HepG2 (cell line): Measurements from ENCODE around the gene ARHGAP19. TPM values are rescaled to one million over a fixed set of nuclear protein-coding genes. Genes with fewer than 3 reads are reported as not detected.
A peak's percentile ranks its signal among the peaks of the same experiment; 100 is the strongest.

ENCODE experiments used
- ATAC-seq: fragments of 200-7000 bp; cut with Tn5 transposase; 3 replicates; pipeline ENCODE4 v1.9.1; 2020; ENCODE audit warnings: mild to moderate bottlenecking, moderate library complexity
- BruUV-seq: library from RNA; stranded (reverse); fragments of 400-500 nt; replicated peaks from 2 replicates; lab custom pipeline; 2021; lab: Mats Ljungman, UMichigan
- CTCF ChIA-PET: fragments of 300-600 bp; formaldehyde crosslinking; extraction: SDS; loops from one replicate; lab custom pipeline; 2021; ENCODE audit warnings: low total read pairs, inconsistent platforms, low intra/inter-chr PET ratio; lab: Yijun Ruan, JAX
- POLR2A ChIA-PET: fragments of 350-600 bp; sonication (Branson Sonifier 250); formaldehyde crosslinking; loops from one replicate; lab custom pipeline; 2020; ENCODE audit warnings: antibody characterized with exemption, inconsistent platforms; lab: Yijun Ruan, JAX
- DNase-seq: peaks from one replicate; pipeline ENCODE4 v3.0.0-alpha.2; 2015; ENCODE audit warnings: low spot score
- FAIRE-seq: peaks from 3 replicates; lab custom pipeline; 2011; peaks lifted over from hg19 to GRCh38; lab: Jason Lieb, UNC
- H2AFZ ChIP-seq: one replicate; pipeline ENCODE4 v1.6.1; 2011; ENCODE audit warnings: low read length, inconsistent platforms
- H3K27ac ChIP-seq: fragments of 300-600 bp; 3 replicates; pipeline ENCODE4 v1.8.0; 2011; ENCODE audit warnings: mixed run types, mild to moderate bottlenecking, mixed read lengths, low read length, inconsistent platforms; ENCODE audit not compliant: insufficient read depth; ENCODE audit errors: extremely low read length
- H3K27me3 ChIP-seq, 2 experiments: fragments of 200-600 bp in 1 of 2; 2 replicates in 1 of 2; 3 replicates in 1 of 2; pipeline versions ENCODE4 v1.6.0 to v1.8.0; 2011; ENCODE audit warnings: low read length in 2 of 2, mild to moderate bottlenecking in 2 of 2, moderate library complexity in 2 of 2, inconsistent platforms in 1 of 2; ENCODE audit not compliant: insufficient read depth in 2 of 2, control insufficient read depth in 1 of 2
- H3K36me3 ChIP-seq, 2 experiments: fragments of 200-600 bp in 1 of 2; replicated peaks in 1 of 2; 2 replicates in 1 of 2; 3 replicates in 1 of 2; pipeline versions ENCODE4 v1.5.1 to v1.8.0; 2011; ENCODE audit warnings: low read length in 2 of 2, inconsistent platforms in 1 of 2; ENCODE audit not compliant: insufficient read depth in 2 of 2, control insufficient read depth in 1 of 2
- H3K4me1 ChIP-seq: 2 replicates; pipeline ENCODE4 v1.5.1; 2012; ENCODE audit warnings: low read length, inconsistent platforms; ENCODE audit not compliant: insufficient read depth
- H3K4me2 ChIP-seq: 2 replicates; pipeline ENCODE4 v1.6.0; 2011; ENCODE audit warnings: low read depth, low read length, inconsistent platforms
- H3K4me3 ChIP-seq, 3 experiments: fragments of 200-600 bp in 1 of 3; sonication (generic), shearing (Covaris generic) in 1 of 3; replicated peaks in 1 of 3; 2 replicates each; pipeline ENCODE4 v1.5.1; 2011 to 2016; ENCODE audit warnings: low read length in 3 of 3, inconsistent platforms in 2 of 3, low read depth in 2 of 3, mild to moderate bottlenecking in 2 of 3, control low read depth in 1 of 3, mixed read lengths in 1 of 3; ENCODE audit not compliant: insufficient read depth in 1 of 3
- H3K79me2 ChIP-seq: one replicate; pipeline ENCODE4 v1.6.1; 2011; ENCODE audit warnings: low read length, inconsistent platforms; ENCODE audit not compliant: insufficient read depth
- H3K9ac ChIP-seq: 2 replicates; pipeline ENCODE4 v1.6.0; 2011; ENCODE audit warnings: mild to moderate bottlenecking, low read depth, low read length, inconsistent platforms; ENCODE audit not compliant: insufficient read depth
- H3K9me3 ChIP-seq: 2 replicates; pipeline ENCODE4 v1.5.1; 2012; ENCODE audit warnings: mild to moderate bottlenecking, low read length
- H4K20me1 ChIP-seq: 2 replicates; pipeline ENCODE4 v1.6.0; 2011; ENCODE audit warnings: inconsistent platforms, mild to moderate bottlenecking, low read length, moderate library complexity; ENCODE audit not compliant: insufficient read depth
- BCL6 ChIP-seq: IDR thresholded peaks from 2 replicates; pipeline ENCODE4 v1.6.1; 2016; ENCODE audit warnings: missing genetic modification reagents, missing compliant biosample characterization
- CCAR2 ChIP-seq: fragments of 200-400 bp; formaldehyde crosslinking; optimal IDR thresholded peaks from 2 replicates; pipeline ENCODE3; 2018; ENCODE audit warnings: low read depth, mild to moderate bottlenecking, low read length, moderate library complexity
- ELF1 ChIP-seq: sonication (generic); formaldehyde crosslinking; IDR thresholded peaks from 2 replicates; pipeline ENCODE4 v1.4.0; 2020; ENCODE audit warnings: missing genetic modification reagents
- FOXP1 ChIP-seq, 2 experiments: fragments of 450-650 bp in 1 of 2; IDR thresholded peaks; 2 replicates each; pipeline ENCODE4 v1.6.1; 2017 to 2018; ENCODE audit warnings: antibody characterized with exemption in 1 of 2
- KDM1A ChIP-seq: IDR thresholded peaks from 2 replicates; pipeline ENCODE4 v1.6.1; 2016; ENCODE audit warnings: missing compliant biosample characterization
- MATR3 ChIP-seq: sonication (generic); formaldehyde crosslinking; IDR thresholded peaks from 2 replicates; pipeline ENCODE4 v1.4.0; 2020; ENCODE audit warnings: missing genetic modification reagents
- NBN ChIP-seq: fragments of 450-650 bp; conservative IDR thresholded peaks from 2 replicates; pipeline ENCODE4 v1.6.1; 2017
- RBM22 ChIP-seq: fragments of 200-400 bp; formaldehyde crosslinking; optimal IDR thresholded peaks from 2 replicates; pipeline ENCODE3; 2017; ENCODE audit warnings: mild to moderate bottlenecking, low read length, moderate library complexity
- SOX13 ChIP-seq, 3 experiments: fragments of 450-650 bp in 1 of 3; sonication (generic) in 1 of 3; formaldehyde crosslinking in 1 of 3; IDR thresholded peaks in 2 of 3; conservative IDR thresholded peaks in 1 of 3; 2 replicates each; pipeline versions ENCODE4 v1.5.0 to v1.6.1; 2016 to 2020; ENCODE audit warnings: antibody characterized with exemption in 1 of 3, mild to moderate bottlenecking in 1 of 3, missing compliant biosample characterization in 1 of 3, missing genetic modification reagents in 1 of 3, moderate library complexity in 1 of 3
- TEAD2 ChIP-seq: sonication (generic); formaldehyde crosslinking; IDR thresholded peaks from 2 replicates; pipeline ENCODE4 v1.9.0; 2021; ENCODE audit warnings: missing genetic modification reagents
- TRIM24 ChIP-seq: sonication (generic); formaldehyde crosslinking; IDR thresholded peaks from 2 replicates; pipeline ENCODE4 v1.8.0; 2022; ENCODE audit warnings: mild to moderate bottlenecking, missing genetic modification reagents
- ZFP37 ChIP-seq: sonication (generic); formaldehyde crosslinking; IDR thresholded peaks from 2 replicates; pipeline ENCODE4 v1.4.0; 2020; ENCODE audit warnings: missing genetic modification reagents, borderline replicate concordance
- ZNF232 ChIP-seq: sonication (generic); formaldehyde crosslinking; IDR thresholded peaks from 2 replicates; pipeline ENCODE4 v1.4.0; 2020; ENCODE audit warnings: missing genetic modification reagents, borderline replicate concordance
- ZNF790 ChIP-seq: sonication (generic); formaldehyde crosslinking; IDR thresholded peaks from 2 replicates; pipeline ENCODE4 v1.8.0; 2022; ENCODE audit warnings: missing genetic modification reagents, mild to moderate bottlenecking, borderline replicate concordance
- WGBS: methylation state at CpG from one replicate; pipeline ENCODE4 v1.1.6; 2017; ENCODE audit warnings: low lambda C conversion rate; 5-methylcytosine and 5-hydroxymethylcytosine counted together
- in situ Hi-C: cut with HindIII; loops from 2 replicates; pipeline ENCODE4 v1.10.0; 2017; ENCODE audit warnings: low pct_unique_long_range_greater_than_20kb; ENCODE audit not compliant: extremely low pct_ligation_motif_present
- intact Hi-C: fragments of 100-400 bp; cut with micrococcal nuclease; formaldehyde crosslinking; loops from one replicate; pipeline ENCODE4 v1.10.0; 2022; ENCODE audit not compliant: unreplicated experiment
- polyA plus RNA-seq, 8 experiments: library from polyadenylated mRNA; depleted of rRNA in 3 of 8; stranded (reverse) in 7 of 8; unstranded in 1 of 8; fragments of >200 nt; fragmentation: Illumina TruSeq in 4 of 8; extraction: Trizol in 4 of 8; gene quantifications; 2 replicates each; pipeline versions ENCODE4 v1.2.1 to v1.2.3, GENCODE V29; 2011 to 2016; ENCODE audit warnings: low read depth in 4 of 8, missing spikeins in 1 of 8, mixed read lengths in 1 of 8; ENCODE audit not compliant: insufficient read depth in 1 of 8
- total RNA-seq, 5 experiments: library from RNA; depleted of rRNA; stranded (reverse); fragments of >200 nt; fragmentation: Illumina TruSeq; extraction: Trizol; gene quantifications; 2 replicates each; pipeline ENCODE4 v1.2.3, GENCODE V29; 2016; ENCODE audit warnings: low read depth in 1 of 5
- TF ChIP-seq, protein P1 (sequence below): sonication (generic); formaldehyde crosslinking; IDR thresholded peaks from one replicate; pipeline ENCODE4 v1.5.1; 2020; ENCODE audit warnings: mild to moderate bottlenecking, missing genetic modification reagents; ENCODE audit errors: not compliant biosample characterization

ARHGAP19 gene
- total and polyA plus RNA-seq, 2 of the 13 experiments (the other 11 are each of a cell fraction or from before 2014, with no cell fraction given) = 7.6 to 10.0 TPM

GRCh38 chr10:97327348-97328294 lies 35.2 kb upstream of the ARHGAP19 start:
- CTCF ChIA-PET = interaction anchor here (1.2 kb wide), 1 partner anchor 48 kb away, joined by 3 read pairs; no protein-coding TSS in a partner anchor
- ATAC-seq (peak; percentile 87), FAIRE-seq (peak; percentile 54), DNase-seq (peak; percentile 96)
- no TSS peak for BruUV-seq
- in situ Hi-C loops (no loop called here), intact Hi-C loops (loop anchor here (2.0 kb wide), 1 partner anchor 35 kb away; the partner anchor contains the start of gene ARHGAP19)
- Histone ChIP-seq H3K27ac (peak overlapping the region; percentile 91), H3K4me1 (peaks cover 74% of the 10 kb centered on the region), H3K9me3 (no peaks in the 10 kb centered on the region), H3K4me2 (peak overlapping the region; percentile 89), H3K4me3 (peak overlapping the region in 1 of 3 experiments; percentile 59; a peak in 2 of 6 replicates), H4K20me1 (no peaks in the 10 kb centered on the region), H3K9ac (peak overlapping the region; percentile 72), H3K36me3 (no peaks in the 10 kb centered on the region), H3K79me2 (peaks cover 26% of the 10 kb centered on the region), H3K27me3 (no peaks in the 10 kb centered on the region), H2AFZ (no peak overlapping the region)
- POLR2A ChIA-PET = interaction anchor here (1.0 to 7.4 kb wide), 12 partner anchors 9 to 256 kb away, joined by 3 to 98 read pairs (median 4); partner anchors contain the start of genes ARHGAP19, FRAT1, HOGA1 and RRP12
- whole genome bisulfite sequencing = 1% methylated on average over 7 of the region's 7 CpGs
- TF ChIP-seq ZFP37 (CRISPR knock-in tag) (no peak), NBN (no peak), KDM1A (CRISPR knock-in tag) (0 out of 2 replicates have a peak, but pooled peaks have one; percentile 80), FOXP1 (IDR thresholded peaks at IDR 0.05) (peak; percentile 78), FOXP1 (CRISPR knock-in tag; IDR thresholded peaks at IDR 0.05) (peak; percentile 97), RBM22 (no peak), CCAR2 (no peak), SOX13 (IDR thresholded peaks at IDR 0.05) (peak; percentile 77; the same call in 1 of the 2 replicates), SOX13 (CRISPR knock-in tag; conservative IDR thresholded peaks at IDR 0.05 in 1 of 2, IDR thresholded peaks at IDR 0.05 in 1 of 2) (peak in 1 of 2 experiments; percentile 93; a peak in 2 of 4 replicates), BCL6 (CRISPR knock-in tag) (peak; percentile 94), ZNF232 (CRISPR knock-in tag) (peak; percentile 55; the same call in 1 of the 2 replicates), ELF1 (CRISPR knock-in tag) (no peak), TRIM24 (CRISPR knock-in tag) (peak; percentile 64; the same call in 1 of the 2 replicates), MATR3 (no peak), TEAD2 (CRISPR knock-in tag) (no peak), ZNF790 (0 out of 2 replicates have a peak, but pooled peaks have one; percentile 39)
- TF ChIP-seq, protein P1, sequence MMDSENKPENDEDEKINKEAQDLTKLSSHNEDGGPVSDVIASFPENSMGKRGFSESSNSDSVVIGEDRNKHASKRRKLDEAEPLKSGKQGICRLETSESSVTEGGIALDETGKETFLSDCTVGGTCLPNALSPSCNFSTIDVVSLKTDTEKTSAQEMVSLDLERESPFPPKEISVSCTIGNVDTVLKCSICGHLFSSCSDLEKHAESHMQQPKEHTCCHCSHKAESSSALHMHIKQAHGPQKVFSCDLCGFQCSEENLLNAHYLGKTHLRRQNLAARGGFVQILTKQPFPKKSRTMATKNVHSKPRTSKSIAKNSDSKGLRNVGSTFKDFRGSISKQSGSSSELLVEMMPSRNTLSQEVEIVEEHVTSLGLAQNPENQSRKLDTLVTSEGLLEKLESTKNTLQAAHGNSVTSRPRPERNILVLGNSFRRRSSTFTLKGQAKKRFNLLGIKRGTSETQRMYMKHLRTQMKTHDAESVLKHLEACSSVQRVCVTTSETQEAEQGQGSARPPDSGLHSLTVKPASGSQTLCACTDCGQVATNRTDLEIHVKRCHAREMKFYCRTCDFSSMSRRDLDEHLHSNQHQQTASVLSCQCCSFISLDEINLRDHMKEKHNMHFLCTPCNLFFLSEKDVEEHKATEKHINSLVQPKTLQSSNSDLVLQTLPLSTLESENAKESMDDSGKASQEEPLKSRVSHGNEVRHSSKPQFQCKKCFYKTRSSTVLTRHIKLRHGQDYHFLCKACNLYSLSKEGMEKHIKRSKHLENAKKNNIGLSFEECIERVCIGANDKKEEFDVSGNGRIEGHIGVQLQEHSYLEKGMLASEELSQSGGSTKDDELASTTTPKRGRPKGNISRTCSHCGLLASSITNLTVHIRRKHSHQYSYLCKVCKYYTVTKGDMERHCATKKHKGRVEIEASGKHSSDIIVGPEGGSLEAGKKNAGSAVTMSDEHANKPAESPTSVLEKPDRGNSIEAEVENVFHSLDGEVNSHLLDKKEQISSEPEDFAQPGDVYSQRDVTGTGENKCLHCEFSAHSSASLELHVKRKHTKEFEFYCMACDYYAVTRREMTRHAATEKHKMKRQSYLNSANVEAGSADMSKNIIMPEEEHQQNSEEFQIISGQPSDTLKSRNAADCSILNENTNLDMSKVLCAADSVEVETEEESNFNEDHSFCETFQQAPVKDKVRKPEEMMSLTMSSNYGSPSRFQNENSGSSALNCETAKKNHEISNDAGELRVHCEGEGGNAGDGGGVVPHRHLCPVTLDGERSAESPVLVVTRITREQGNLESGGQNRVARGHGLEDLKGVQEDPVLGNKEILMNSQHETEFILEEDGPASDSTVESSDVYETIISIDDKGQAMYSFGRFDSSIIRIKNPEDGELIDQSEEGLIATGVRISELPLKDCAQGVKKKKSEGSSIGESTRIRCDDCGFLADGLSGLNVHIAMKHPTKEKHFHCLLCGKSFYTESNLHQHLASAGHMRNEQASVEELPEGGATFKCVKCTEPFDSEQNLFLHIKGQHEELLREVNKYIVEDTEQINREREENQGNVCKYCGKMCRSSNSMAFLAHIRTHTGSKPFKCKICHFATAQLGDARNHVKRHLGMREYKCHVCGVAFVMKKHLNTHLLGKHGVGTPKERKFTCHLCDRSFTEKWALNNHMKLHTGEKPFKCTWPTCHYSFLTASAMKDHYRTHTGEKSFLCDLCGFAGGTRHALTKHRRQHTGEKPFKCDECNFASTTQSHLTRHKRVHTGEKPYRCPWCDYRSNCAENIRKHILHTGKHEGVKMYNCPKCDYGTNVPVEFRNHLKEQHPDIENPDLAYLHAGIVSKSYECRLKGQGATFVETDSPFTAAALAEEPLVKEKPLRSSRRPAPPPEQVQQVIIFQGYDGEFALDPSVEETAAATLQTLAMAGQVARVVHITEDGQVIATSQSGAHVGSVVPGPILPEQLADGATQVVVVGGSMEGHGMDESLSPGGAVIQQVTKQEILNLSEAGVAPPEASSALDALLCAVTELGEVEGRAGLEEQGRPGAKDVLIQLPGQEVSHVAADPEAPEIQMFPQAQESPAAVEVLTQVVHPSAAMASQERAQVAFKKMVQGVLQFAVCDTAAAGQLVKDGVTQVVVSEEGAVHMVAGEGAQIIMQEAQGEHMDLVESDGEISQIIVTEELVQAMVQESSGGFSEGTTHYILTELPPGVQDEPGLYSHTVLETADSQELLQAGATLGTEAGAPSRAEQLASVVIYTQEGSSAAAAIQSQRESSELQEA (CRISPR knock-in tag) = no peak
